IMR-90 (cell line): ENCODE data around the gene SPTSSB. TPM values are rescaled to one million over a fixed set of nuclear protein-coding genes. Genes with fewer than 3 reads are reported as not detected.

Experiments
- ATAC-seq: fragments of 200-7000 bp; cut with Tn5 transposase; 2 replicates; pipeline ENCODE4 v1.9.1; 2020; ENCODE audit warnings: low read depth, mild to moderate bottlenecking, moderate library complexity
- BruUV-seq: library from RNA; stranded (reverse); fragments of 400-500 nt; replicated peaks from 2 replicates; lab custom pipeline; 2021; lab: Mats Ljungman, UMichigan
- CTCF ChIA-PET: fragments of 300-600 bp; formaldehyde crosslinking; extraction: SDS; loops from one replicate; lab custom pipeline; 2021; ENCODE audit warnings: antibody characterized with exemption; lab: Yijun Ruan, JAX
- POLR2A ChIA-PET: fragments of 300-600 bp; sonication (Branson Sonifier 250); formaldehyde crosslinking; loops from one replicate; lab custom pipeline; 2022; ENCODE audit warnings: antibody characterized with exemption; ENCODE audit not compliant: unreplicated experiment; lab: Charles Lee
- DNase-seq: peaks from one replicate; pipeline ENCODE4 v3.0.0; 2013
- H2AFZ ChIP-seq: replicated peaks from 2 replicates; pipeline ENCODE3; 2013; ENCODE audit warnings: low read length, mild to moderate bottlenecking; ENCODE audit not compliant: poor library complexity
- H2AK5ac ChIP-seq: 2 replicates; pipeline ENCODE4 v1.6.1; 2013; ENCODE audit warnings: low read depth, low read length, inconsistent platforms
- H2AK9ac ChIP-seq: replicated peaks from 2 replicates; pipeline ENCODE3; 2013; ENCODE audit warnings: mild to moderate bottlenecking, low read depth, low read length, moderate library complexity; ENCODE audit not compliant: poor library complexity
- H2BK120ac ChIP-seq: 2 replicates; pipeline ENCODE4 v1.6.1; 2013; ENCODE audit warnings: low read depth, low read length, inconsistent platforms
- H2BK15ac ChIP-seq: 3 replicates; pipeline ENCODE4 v1.6.1; 2013; ENCODE audit warnings: low read depth, low read length, inconsistent platforms
- H2BK20ac ChIP-seq: 2 replicates; pipeline ENCODE4 v1.6.1; 2013; ENCODE audit warnings: low read depth, mild to moderate bottlenecking, inconsistent platforms, low read length, moderate library complexity
- H2BK5ac ChIP-seq: 2 replicates; pipeline ENCODE4 v1.6.1; 2013; ENCODE audit warnings: mild to moderate bottlenecking, low read depth, low read length, inconsistent platforms; ENCODE audit not compliant: poor library complexity, severe bottlenecking
- H3K14ac ChIP-seq: replicated peaks from 2 replicates; pipeline ENCODE4 v1.6.1; 2013; ENCODE audit warnings: low read depth, low read length, inconsistent platforms
- H3K18ac ChIP-seq: 2 replicates; pipeline ENCODE4 v1.6.1; 2013; ENCODE audit warnings: low read depth, low read length, control low read depth
- H3K23ac ChIP-seq: 2 replicates; pipeline ENCODE4 v1.6.1; 2013; ENCODE audit warnings: low read depth, low read length, inconsistent platforms
- H3K27ac ChIP-seq: 2 replicates; pipeline ENCODE4 v1.5.1; 2013; ENCODE audit warnings: mild to moderate bottlenecking, control low read depth, low read length; ENCODE audit not compliant: insufficient read depth
- H3K27me3 ChIP-seq: 2 replicates; pipeline ENCODE4 v1.6.1; 2013; ENCODE audit warnings: low read length; ENCODE audit not compliant: control insufficient read depth, insufficient read depth
- H3K36me3 ChIP-seq: 2 replicates; pipeline ENCODE4 v1.6.1; 2013; ENCODE audit warnings: low read length, mixed read lengths; ENCODE audit not compliant: control insufficient read depth, insufficient read depth
- H3K4ac ChIP-seq: 2 replicates; pipeline ENCODE4 v1.6.1; 2013; ENCODE audit warnings: low read depth, low read length, inconsistent platforms
- H3K4me1 ChIP-seq: 2 replicates; pipeline ENCODE4 v1.6.1; 2013; ENCODE audit warnings: low read length, mixed read lengths; ENCODE audit not compliant: control insufficient read depth, insufficient read depth
- H3K4me2 ChIP-seq: 2 replicates; pipeline ENCODE4 v1.6.1; 2013; ENCODE audit warnings: low read depth, mild to moderate bottlenecking, control low read depth, low read length, moderate library complexity
- H3K4me3 ChIP-seq: 2 replicates; pipeline ENCODE4 v1.5.1; 2013; ENCODE audit warnings: low read depth, mild to moderate bottlenecking, control low read depth, low read length, moderate library complexity; ENCODE audit not compliant: insufficient read depth
- H3K56ac ChIP-seq: 2 replicates; pipeline ENCODE4 v1.6.1; 2013; ENCODE audit warnings: low read length, inconsistent platforms; ENCODE audit not compliant: insufficient read depth; ENCODE audit errors: extremely low read depth
- H3K79me1 ChIP-seq, 2 experiments: 2 replicates each; pipeline ENCODE4 v1.6.1; 2013; ENCODE audit warnings: low read length in 2 of 2, inconsistent platforms in 1 of 2, low read depth in 1 of 2
- H3K9ac ChIP-seq: 2 replicates; pipeline ENCODE4 v1.6.1; 2013; ENCODE audit warnings: low read depth, low read length, control low read depth
- H3K9me1 ChIP-seq: 2 replicates; pipeline ENCODE4 v1.6.1; 2013; ENCODE audit warnings: low read length, inconsistent platforms; ENCODE audit not compliant: insufficient read depth
- H3K9me3 ChIP-seq: 2 replicates; pipeline ENCODE4 v1.6.1; 2013; ENCODE audit warnings: low read length; ENCODE audit not compliant: control insufficient read depth, insufficient read depth
- H4K20me1 ChIP-seq: 2 replicates; pipeline ENCODE4 v1.6.1; 2013; ENCODE audit warnings: low read length, inconsistent platforms; ENCODE audit not compliant: insufficient read depth
- H4K5ac ChIP-seq: 2 replicates; pipeline ENCODE4 v1.6.1; 2013; ENCODE audit warnings: mild to moderate bottlenecking, low read depth, low read length, control low read depth
- H4K8ac ChIP-seq, 2 experiments: 2 replicates each; pipeline ENCODE4 v1.6.1; 2013; ENCODE audit warnings: low read depth in 2 of 2, low read length in 2 of 2, control low read depth in 1 of 2, inconsistent platforms in 1 of 2
- H4K91ac ChIP-seq: 2 replicates; pipeline ENCODE4 v1.6.1; 2013; ENCODE audit warnings: low read depth, low read length, inconsistent platforms; ENCODE audit not compliant: insufficient read depth
- BHLHE40 ChIP-seq: fragments of 150-350 bp; IDR thresholded peaks from 2 replicates; pipeline ENCODE4 v1.6.1; 2016; ENCODE audit warnings: mild to moderate bottlenecking, low read depth, low read length
- CEBPB ChIP-seq: IDR thresholded peaks from 2 replicates; pipeline ENCODE4 v1.6.1; 2012; ENCODE audit warnings: low read depth, low read length, improper control_type of control experiment
- CHD1 ChIP-seq: IDR thresholded peaks from 2 replicates; pipeline ENCODE4 v1.6.1; 2012; ENCODE audit warnings: low read depth, low read length, improper control_type of control experiment
- FOS ChIP-seq: fragments of 150-350 bp; IDR thresholded peaks from 2 replicates; pipeline ENCODE4 v1.6.1; 2016; ENCODE audit warnings: low read depth, low read length
- MAFK ChIP-seq: IDR thresholded peaks from 2 replicates; pipeline ENCODE4 v1.6.1; 2012; ENCODE audit warnings: low read depth, low read length, improper control_type of control experiment
- MAZ ChIP-seq: IDR thresholded peaks from 2 replicates; pipeline ENCODE4 v1.6.1; 2012; ENCODE audit warnings: low read depth, mild to moderate bottlenecking, low read length, improper control_type of control experiment, moderate library complexity, borderline replicate concordance
- MXI1 ChIP-seq: IDR thresholded peaks from 2 replicates; pipeline ENCODE4 v1.6.1; 2012; ENCODE audit warnings: low read depth, mild to moderate bottlenecking, low read length, moderate library complexity, borderline replicate concordance
- NFE2L2 ChIP-seq: fragments of 150-350 bp; IDR thresholded peaks from 2 replicates; pipeline ENCODE4 v1.6.1; 2016; ENCODE audit warnings: low read depth, mild to moderate bottlenecking, low read length
- POLR2A ChIP-seq: IDR thresholded peaks from 2 replicates; pipeline ENCODE4 v1.6.1; 2012; ENCODE audit warnings: mild to moderate bottlenecking, low read depth, low read length
- RAD21 ChIP-seq: IDR thresholded peaks from 2 replicates; pipeline ENCODE4 v1.6.1; 2012; ENCODE audit warnings: low read length, improper control_type of control experiment
- RCOR1 ChIP-seq: IDR thresholded peaks from 2 replicates; pipeline ENCODE4 v1.6.1; 2012; ENCODE audit warnings: mild to moderate bottlenecking, low read length, improper control_type of control experiment; ENCODE audit not compliant: insufficient replicate concordance
- RFX5 ChIP-seq: IDR thresholded peaks from 2 replicates; pipeline ENCODE4 v1.8.0; 2012; ENCODE audit warnings: low read depth, mild to moderate bottlenecking, low read length, moderate library complexity
- SMC3 ChIP-seq: fragments of 150-350 bp; IDR thresholded peaks from 2 replicates; pipeline ENCODE4 v1.6.1; 2016; ENCODE audit warnings: low read depth, mild to moderate bottlenecking, antibody characterized with exemption, low read length, moderate library complexity
- WGBS, 2 experiments: methylation state at CpG; one replicate each; pipeline versions ENCODE4 v1.1.5 to v1.1.7; 2013; ENCODE audit warnings: missing lambda C conversion rate in 2 of 2; ENCODE audit not compliant: insufficient read length in 1 of 2; ENCODE audit errors: extremely low coverage in 2 of 2; 5-methylcytosine and 5-hydroxymethylcytosine counted together
- dilution Hi-C: fragments of 300-500 bp; cut with HindIII; formaldehyde crosslinking; loops from one replicate; pipeline ENCODE4 v1.14.3; 2018; ENCODE audit warnings: low sequenced_read_pairs; ENCODE audit not compliant: unreplicated experiment
- in situ Hi-C: fragments of 300-500 bp; cut with MboI; formaldehyde crosslinking; loops from 3 replicates; pipeline ENCODE4 v1.14.3; 2019; ENCODE audit warnings: low sequenced_read_pairs, inconsistent platforms, mixed read lengths
- intact Hi-C: fragments of 100-400 bp; cut with micrococcal nuclease; formaldehyde crosslinking; loops from 2 replicates; pipeline ENCODE4 v1.10.0; 2022
- polyA plus RNA-seq, 3 experiments: library from polyadenylated mRNA; depleted of rRNA; stranded (reverse); fragments of >200 nt; gene quantifications; 2 replicates each; pipeline ENCODE4 v1.2.3, GENCODE V29; 2012; ENCODE audit warnings: low replicate concordance in 1 of 3
- total RNA-seq: library from RNA; depleted of rRNA; stranded (reverse); fragments of >200 nt; gene quantifications from 2 replicates; pipeline ENCODE4 v1.2.3, GENCODE V29; 2012
- TF ChIP-seq, protein P1 (sequence below): conservative IDR thresholded peaks from 2 replicates; pipeline ENCODE4 v1.5.1; 2012; ENCODE audit warnings: mild to moderate bottlenecking, low read depth, low read length, improper control_type of control experiment
- TF ChIP-seq, protein P2 (sequence below): fragments of 150-350 bp; IDR thresholded peaks from 2 replicates; pipeline ENCODE4 v1.6.1; 2016; ENCODE audit warnings: low read depth, mild to moderate bottlenecking, low read length, moderate library complexity, borderline replicate concordance
- TF ChIP-seq, protein P3 (sequence below): fragments of 150-350 bp; IDR thresholded peaks from 2 replicates; pipeline ENCODE4 v1.6.1; 2017; ENCODE audit warnings: mild to moderate bottlenecking, antibody characterized with exemption, low read length, low read depth

The SPTSSB gene
- total and polyA plus RNA-seq, 2 of the 4 experiments (the other 2 are of a cell fraction) = not detected

DNA sequence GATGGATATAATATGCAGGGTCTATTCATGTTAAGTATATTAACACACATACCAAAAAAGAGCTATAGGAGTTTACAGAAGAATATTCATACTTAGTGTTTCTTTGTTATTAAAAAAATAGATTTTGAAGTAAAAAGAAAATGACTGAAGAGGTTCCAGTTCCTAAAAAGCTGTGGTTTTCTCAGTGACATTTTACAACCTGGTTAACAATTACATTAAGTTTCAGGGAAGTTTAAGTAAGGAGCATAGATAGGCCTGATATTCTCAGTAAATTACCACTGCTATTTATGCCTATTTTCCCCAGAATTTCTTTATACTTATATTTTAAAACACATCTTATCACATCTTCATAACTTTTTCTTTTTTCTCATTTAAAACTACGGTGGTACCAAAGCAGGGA, 43.6 kb upstream of the SPTSSB start:
- ATAC-seq = no peak
- H3K4me3 ChIP-seq = no peak overlapping the region
- no peak overlapping the region for H3K14ac ChIP-seq
- CTCF ChIA-PET = interaction anchor here (0.6 kb wide), 1 partner anchor 23 kb away, joined by 3 read pairs; no protein-coding TSS in a partner anchor
- no peak overlapping the region for H4K5ac ChIP-seq
- peaks cover 2% of the 10 kb centered on the region; the same call in 1 of the 2 replicates for H3K9me1 ChIP-seq
- DNase-seq = no peak
- no peaks in the 10 kb centered on the region for H4K20me1 ChIP-seq
- H3K4me1 ChIP-seq = peaks cover 8% of the 10 kb centered on the region
- H3K56ac ChIP-seq = no peak overlapping the region
- in situ Hi-C loops (loop anchor here (5.0 to 25.0 kb wide), 3 partner anchors 143 to 703 kb away; no protein-coding TSS in a partner anchor), intact Hi-C loops (no loop called here), dilution Hi-C loops (no loop called here)
- H3K27me3 ChIP-seq = no peaks in the 10 kb centered on the region
- no peaks in the 10 kb centered on the region for H3K79me1 ChIP-seq
- TF ChIP-seq, protein P1, sequence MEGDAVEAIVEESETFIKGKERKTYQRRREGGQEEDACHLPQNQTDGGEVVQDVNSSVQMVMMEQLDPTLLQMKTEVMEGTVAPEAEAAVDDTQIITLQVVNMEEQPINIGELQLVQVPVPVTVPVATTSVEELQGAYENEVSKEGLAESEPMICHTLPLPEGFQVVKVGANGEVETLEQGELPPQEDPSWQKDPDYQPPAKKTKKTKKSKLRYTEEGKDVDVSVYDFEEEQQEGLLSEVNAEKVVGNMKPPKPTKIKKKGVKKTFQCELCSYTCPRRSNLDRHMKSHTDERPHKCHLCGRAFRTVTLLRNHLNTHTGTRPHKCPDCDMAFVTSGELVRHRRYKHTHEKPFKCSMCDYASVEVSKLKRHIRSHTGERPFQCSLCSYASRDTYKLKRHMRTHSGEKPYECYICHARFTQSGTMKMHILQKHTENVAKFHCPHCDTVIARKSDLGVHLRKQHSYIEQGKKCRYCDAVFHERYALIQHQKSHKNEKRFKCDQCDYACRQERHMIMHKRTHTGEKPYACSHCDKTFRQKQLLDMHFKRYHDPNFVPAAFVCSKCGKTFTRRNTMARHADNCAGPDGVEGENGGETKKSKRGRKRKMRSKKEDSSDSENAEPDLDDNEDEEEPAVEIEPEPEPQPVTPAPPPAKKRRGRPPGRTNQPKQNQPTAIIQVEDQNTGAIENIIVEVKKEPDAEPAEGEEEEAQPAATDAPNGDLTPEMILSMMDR = no peak
- no peak for TF ChIP-seq CEBPB
- no peak for TF ChIP-seq CHD1
- TF ChIP-seq MAZ = no peak
- no peak for TF ChIP-seq RFX5
- no peak for TF ChIP-seq RAD21
- TF ChIP-seq POLR2A = no peak
- TF ChIP-seq MAFK = no peak
- no peak for TF ChIP-seq NFE2L2
- TF ChIP-seq BHLHE40 = no peak
- TF ChIP-seq RCOR1 = no peak
- TF ChIP-seq, protein P2, sequence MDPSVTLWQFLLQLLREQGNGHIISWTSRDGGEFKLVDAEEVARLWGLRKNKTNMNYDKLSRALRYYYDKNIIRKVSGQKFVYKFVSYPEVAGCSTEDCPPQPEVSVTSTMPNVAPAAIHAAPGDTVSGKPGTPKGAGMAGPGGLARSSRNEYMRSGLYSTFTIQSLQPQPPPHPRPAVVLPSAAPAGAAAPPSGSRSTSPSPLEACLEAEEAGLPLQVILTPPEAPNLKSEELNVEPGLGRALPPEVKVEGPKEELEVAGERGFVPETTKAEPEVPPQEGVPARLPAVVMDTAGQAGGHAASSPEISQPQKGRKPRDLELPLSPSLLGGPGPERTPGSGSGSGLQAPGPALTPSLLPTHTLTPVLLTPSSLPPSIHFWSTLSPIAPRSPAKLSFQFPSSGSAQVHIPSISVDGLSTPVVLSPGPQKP = no peak
- TF ChIP-seq, protein P3, sequence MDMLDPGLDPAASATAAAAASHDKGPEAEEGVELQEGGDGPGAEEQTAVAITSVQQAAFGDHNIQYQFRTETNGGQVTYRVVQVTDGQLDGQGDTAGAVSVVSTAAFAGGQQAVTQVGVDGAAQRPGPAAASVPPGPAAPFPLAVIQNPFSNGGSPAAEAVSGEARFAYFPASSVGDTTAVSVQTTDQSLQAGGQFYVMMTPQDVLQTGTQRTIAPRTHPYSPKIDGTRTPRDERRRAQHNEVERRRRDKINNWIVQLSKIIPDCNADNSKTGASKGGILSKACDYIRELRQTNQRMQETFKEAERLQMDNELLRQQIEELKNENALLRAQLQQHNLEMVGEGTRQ = no peak
- no peak for TF ChIP-seq SMC3
- no peak for TF ChIP-seq MXI1
- TF ChIP-seq FOS = no peak
- no peak overlapping the region; a peak in 1 of 4 replicates for H4K8ac ChIP-seq
- no peak overlapping the region for H3K9ac ChIP-seq
- BruUV-seq = no TSS peak
- H2BK15ac ChIP-seq = no peak overlapping the region
- H4K91ac ChIP-seq = no peak overlapping the region
- H2AK5ac ChIP-seq = no peak overlapping the region
- POLR2A ChIA-PET = no interaction called here
- H3K36me3 ChIP-seq = no peaks in the 10 kb centered on the region
- H2BK5ac ChIP-seq = no peak overlapping the region
- H2AK9ac ChIP-seq = no peak overlapping the region
- 100% methylated on average over 1 of the region's 1 CpG; no CpG with 5 or more reads in 1 of the 2 experiments for WGBS, 2 experiments
- H2BK20ac ChIP-seq = no peak overlapping the region
- no peak overlapping the region for H3K4me2 ChIP-seq
- H2AFZ ChIP-seq = no peak overlapping the region
- no peak overlapping the region; the same call in 1 of the 2 replicates for H3K27ac ChIP-seq
- no peak overlapping the region for H2BK120ac ChIP-seq
- H3K4ac ChIP-seq = no peak overlapping the region
- H3K18ac ChIP-seq = no peak overlapping the region
- no peaks in the 10 kb centered on the region for H3K9me3 ChIP-seq
- H3K23ac ChIP-seq = no peak overlapping the region
